Activated T-helper 1 cell treated with anti-CD3 and anti-CD28 coated beads, Interleukin-2, amount 50 U/mL, for 16 hours (primary cell): Measurements from ENCODE around the gene RUSC2.
"Not testable (repeated sequence)": the region's sequence is repeated elsewhere in the genome, so short reads cannot be mapped to it uniquely, and the experiment has no call there.

Experiments used
- DNase-seq, 2 donors: peaks; one replicate each; pipeline ENCODE4 v3.0.0-alpha.2; 2020; ENCODE audit warnings: low read depth in 1 of 2, low spot score in 1 of 2

RUSC2 gene

GRCh38 chr9:35519692-35520363 is 29.9 kb downstream of the RUSC2 start:
- no peak for DNase-seq

GRCh38 chr9:35520364-35520710 is 30.4 kb downstream of the RUSC2 start:
- DNase-seq, result no peak

- no peak for DNase-seq
These were observed 31.8 kb downstream of the RUSC2 start for GRCh38 chr9:35521708-35522107.

- DNase-seq, result no peak
These were observed 32.3 kb downstream of the RUSC2 start for GRCh38 chr9:35522187-35522586.

GRCh38 chr9:35522700-35523099 is 32.8 kb downstream of the RUSC2 start:
- DNase-seq, result no peak

GRCh38 chr9:35523556-35523955 is 33.6 kb downstream of the RUSC2 start:
- not testable (repeated sequence) for DNase-seq

GRCh38 chr9:35526087-35526801 is 36.3 kb downstream of the RUSC2 start:
- no peak for DNase-seq

- no peak for DNase-seq
These were observed 39.4 kb downstream of the RUSC2 start for GRCh38 chr9:35529161-35529823.

GRCh38 chr9:35533398-35533797 is 43.5 kb downstream of the RUSC2 start:
- DNase-seq, result no peak

GRCh38 chr9:35534921-35535320 is 45.0 kb downstream of the RUSC2 start:
- not testable (repeated sequence) for DNase-seq

- no peak for DNase-seq
These were observed 48.0 kb downstream of the RUSC2 start for GRCh38 chr9:35537913-35538312.

- DNase-seq, result no peak
These were observed 48.7 kb downstream of the RUSC2 start for GRCh38 chr9:35538361-35539234.
